Stimulated activated CD4-positive, alpha-beta T cell treated with anti-CD3 and anti-CD28 coated beads, Interleukin-2, amount 100 ng/mL, for 24 hours (primary cell): ENCODE results near the gene TRAPPC2L.
A peak's percentile ranks its signal among the peaks of the same experiment; 100 is the strongest.

Experiments used
- DNase-seq, 2 donors: peaks; one replicate each; pipeline ENCODE4 v3.0.0-alpha.2; 2020

Gene TRAPPC2L, protein sequence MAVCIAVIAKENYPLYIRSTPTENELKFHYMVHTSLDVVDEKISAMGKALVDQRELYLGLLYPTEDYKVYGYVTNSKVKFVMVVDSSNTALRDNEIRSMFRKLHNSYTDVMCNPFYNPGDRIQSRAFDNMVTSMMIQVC

GRCh38 chr16:88856828-88857727, at the start of gene TRAPPC2L, which contains the start of gene GALNS:
Gene TRAPPC2L, plus strand, starts transcription at chr16:88857127. Its CDS starts 24 bp downstream, at chr16:88857151.
Gene GALNS, minus strand, starts transcription at chr16:88856947. Its CDS starts 70 bp downstream, at chr16:88856877.
- DNase-seq: peak; percentile 99 to 100

GRCh38 chr16:88807142-88807625, 49.7 kb upstream of the TRAPPC2L start:
- peak in 1 of 2 donors; percentile 36 for DNase-seq

DNA sequence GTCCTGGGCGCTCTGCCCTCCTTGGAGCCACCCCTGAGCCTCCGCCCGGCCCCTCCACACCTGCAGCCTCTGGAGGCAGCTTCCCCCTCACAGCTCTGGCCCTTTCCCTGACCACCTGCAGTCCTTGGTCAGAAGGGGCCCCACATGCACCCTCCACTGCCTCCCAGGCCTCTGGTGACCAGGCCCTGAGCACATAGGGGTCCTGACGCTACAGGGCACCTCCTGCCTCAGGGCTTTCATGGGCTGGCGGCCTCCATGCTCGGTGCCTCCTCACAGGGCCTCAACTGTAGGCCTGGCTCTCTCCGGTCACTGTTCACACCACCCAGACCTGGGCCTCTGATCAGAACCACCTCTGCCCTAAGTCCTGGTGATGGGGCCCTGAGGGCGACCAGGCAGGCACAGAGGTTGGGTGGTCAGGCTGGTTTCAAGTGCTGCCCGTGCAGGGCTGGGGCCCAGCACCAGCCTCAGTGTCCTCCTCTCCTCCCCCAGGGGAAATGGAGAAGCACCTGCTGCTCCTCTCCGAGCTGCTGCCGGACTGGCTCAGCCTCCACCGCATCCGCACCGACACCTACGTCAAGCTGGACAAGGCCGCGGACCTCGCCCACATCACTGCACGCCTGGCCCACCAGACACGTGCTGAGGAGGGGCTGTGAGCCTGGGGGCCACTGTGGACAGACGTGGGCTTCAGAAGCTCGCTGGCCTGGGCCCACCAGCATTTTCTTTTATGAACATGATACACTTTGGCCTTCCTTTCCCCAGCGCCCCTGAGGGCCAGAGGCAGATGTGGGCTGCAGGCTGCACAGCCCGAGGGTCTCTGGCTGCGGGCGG, 49.1 kb upstream of the TRAPPC2L start:
- DNase-seq: peak in 1 of 2 donors; percentile 41

DNA sequence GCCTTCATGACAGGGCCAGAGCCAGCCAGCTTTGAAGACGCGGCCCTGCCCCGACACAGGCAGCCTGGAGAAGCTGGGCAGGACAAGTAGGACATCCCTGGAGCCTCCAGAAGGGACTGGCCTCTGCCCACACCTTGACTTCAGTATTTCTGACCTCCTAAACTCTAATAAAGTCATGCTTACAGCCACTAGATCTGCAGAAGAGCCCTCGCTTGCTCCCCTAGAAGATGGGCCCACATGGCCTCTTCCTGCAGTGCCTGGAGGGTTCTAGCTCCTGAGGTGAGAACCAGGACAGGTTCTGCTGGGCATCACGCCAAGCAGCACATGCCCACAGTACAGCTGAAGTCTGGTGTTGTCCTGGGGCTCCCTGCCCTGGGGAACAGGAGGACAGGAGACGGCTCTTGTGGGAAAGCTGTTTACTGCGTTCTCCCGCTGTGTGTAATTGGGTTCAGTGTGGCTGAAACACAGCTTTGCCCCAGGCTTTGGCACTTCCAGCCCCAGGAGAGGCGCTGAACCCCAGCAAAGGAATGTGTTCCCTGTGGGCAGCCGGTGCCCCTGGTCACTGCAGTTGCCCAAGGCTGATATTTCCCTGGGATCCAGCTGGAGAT, 47.8 kb upstream of the TRAPPC2L start:
- peak in 1 of 2 donors; percentile 42 for DNase-seq

- peak in 1 of 2 donors; percentile 43 for DNase-seq
Measured at GRCh38 chr16:88809676-88810165, 47.2 kb upstream of the TRAPPC2L start.

- peak; percentile 59 to 66 for DNase-seq
Measured at GRCh38 chr16:88810166-88810911, 46.6 kb upstream of the TRAPPC2L start.

- DNase-seq: peak; percentile 69 to 72
Measured at GRCh38 chr16:88810912-88811768, 45.8 kb upstream of the TRAPPC2L start.

GRCh38 chr16:88811769-88812512, 45.0 kb upstream of the TRAPPC2L start, which contains the start of gene APRT:
Gene APRT, minus strand, starts transcription at chr16:88811928. Its CDS starts 29 bp downstream, at chr16:88811899.
- peak; percentile 97 to 98 for DNase-seq

- DNase-seq: peak in 1 of 2 donors; percentile 58
Measured at GRCh38 chr16:88812513-88813268, 44.2 kb upstream of the TRAPPC2L start.

DNA sequence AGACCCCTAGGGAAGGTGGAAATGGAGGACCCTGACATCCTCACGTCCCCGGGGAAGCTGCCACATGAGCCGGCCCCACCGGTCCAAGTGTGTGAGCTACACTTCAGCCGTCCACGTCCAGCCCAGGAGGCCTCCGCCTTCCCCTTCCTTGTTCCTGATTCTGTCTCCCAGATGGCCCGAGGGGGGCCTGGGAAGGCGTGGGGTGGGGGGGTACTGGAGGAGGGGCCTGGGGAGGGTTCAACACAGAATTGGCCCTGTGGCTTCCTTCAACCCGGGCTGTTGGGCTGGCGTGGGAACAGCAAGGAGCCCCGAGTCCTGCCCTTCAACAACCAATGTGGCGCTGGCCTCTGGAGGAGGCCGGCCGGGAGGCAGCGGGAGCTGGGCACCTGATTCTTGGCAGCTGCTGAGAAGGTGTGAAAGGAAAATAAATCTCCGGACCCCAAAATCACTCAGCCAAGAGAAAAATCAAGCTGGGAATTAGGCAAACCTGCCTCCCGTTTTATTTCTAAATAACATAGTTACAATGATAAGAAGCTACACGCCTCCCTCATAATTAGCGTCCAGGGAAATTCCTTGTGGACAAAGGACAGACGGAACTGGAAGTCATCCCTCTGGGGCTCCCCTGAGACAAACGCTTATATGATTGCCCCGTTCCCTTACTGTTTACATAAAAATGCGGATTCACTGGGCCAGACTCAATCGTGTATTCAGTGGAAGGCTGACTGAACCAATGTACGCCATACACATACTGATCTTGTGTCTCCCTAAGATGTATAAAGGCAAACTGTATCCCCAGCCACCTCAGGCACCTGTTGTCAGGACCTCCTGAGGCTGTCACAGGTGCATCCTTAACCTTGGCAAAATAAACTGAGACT, 43.4 kb upstream of the TRAPPC2L start:
- no peak for DNase-seq

- no peak for DNase-seq
Measured at GRCh38 chr16:88814144-88814502, 42.8 kb upstream of the TRAPPC2L start.

DNA sequence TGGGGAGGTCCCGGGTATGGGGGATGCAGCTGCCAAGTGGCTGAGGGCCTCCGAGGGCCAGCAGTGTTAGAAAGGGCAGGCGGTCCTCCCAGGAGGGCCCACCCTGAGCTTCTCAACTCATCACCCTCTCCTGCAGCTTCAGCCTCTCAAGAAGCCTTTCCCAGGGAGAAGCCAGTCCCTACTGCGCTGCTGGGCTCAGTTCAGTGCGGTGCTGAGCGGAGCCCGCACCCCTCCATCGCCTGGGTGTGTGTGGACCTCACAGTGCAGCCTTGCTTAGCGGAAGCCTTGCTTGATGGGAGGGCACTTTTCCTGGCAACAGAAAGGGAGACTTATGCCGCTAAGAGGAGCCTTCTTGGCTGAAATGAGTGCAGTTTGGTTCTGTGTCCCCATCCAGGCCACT, 41.7 kb upstream of the TRAPPC2L start:
- DNase-seq: no peak

GRCh38 chr16:88815901-88816589, 40.9 kb upstream of the TRAPPC2L start:
- peak; percentile 70 to 74 for DNase-seq

DNA sequence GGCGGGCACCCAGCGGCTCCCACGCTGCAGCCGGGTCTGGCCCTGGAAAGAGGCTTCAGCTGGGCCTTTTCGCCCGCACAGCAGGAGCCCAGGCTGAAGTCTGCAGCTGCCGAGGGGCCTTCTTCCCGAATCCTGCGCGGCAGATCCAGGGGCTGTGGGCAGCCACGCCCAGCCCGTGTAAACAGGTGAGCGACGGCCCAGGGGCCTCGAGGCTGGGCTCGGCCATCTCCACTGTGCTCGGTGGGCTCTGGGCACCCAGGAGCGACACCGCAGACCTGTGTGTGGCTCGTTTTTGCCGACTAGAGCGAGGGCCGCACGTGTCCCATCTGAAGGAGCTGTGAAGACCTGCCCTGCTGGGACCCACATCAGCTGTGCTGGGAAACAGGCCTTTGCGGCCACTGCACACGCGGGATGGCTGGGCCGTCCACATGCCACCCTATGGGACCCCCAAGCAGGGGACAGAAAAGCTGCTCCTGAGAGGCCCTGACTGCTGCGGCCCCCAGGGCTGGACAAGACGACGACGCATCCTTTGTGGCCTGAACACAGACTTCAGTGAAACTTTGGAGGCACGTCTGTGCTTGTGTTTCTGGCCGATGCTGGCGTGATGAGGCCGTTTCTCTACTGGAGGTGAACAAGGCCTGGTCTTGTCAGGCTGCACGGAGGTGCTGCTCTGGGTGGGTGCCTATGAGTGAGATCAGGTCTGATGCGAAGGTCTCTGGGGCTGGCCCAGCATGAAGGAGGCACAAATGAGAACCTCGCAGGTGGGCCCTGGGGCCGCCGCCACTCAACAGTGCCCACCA, 40.0 kb upstream of the TRAPPC2L start:
- no peak for DNase-seq

GRCh38 chr16:88817785-88818574, 38.9 kb upstream of the TRAPPC2L start:
- DNase-seq: no peak

GRCh38 chr16:88818575-88818874, 38.4 kb upstream of the TRAPPC2L start:
- no peak for DNase-seq
